ENCODE data around the gene NDUFAF7. TPM values are rescaled to one million over a fixed set of nuclear protein-coding genes. Genes with fewer than 3 reads are reported as not detected.

The NDUFAF7 gene
- total and polyA plus RNA-seq, 9 of the 15 experiments (the other 6 are each of a cell fraction or from before 2014, with no cell fraction given): 14.9 to 41.6 (median 23.9) TPM

DNA sequence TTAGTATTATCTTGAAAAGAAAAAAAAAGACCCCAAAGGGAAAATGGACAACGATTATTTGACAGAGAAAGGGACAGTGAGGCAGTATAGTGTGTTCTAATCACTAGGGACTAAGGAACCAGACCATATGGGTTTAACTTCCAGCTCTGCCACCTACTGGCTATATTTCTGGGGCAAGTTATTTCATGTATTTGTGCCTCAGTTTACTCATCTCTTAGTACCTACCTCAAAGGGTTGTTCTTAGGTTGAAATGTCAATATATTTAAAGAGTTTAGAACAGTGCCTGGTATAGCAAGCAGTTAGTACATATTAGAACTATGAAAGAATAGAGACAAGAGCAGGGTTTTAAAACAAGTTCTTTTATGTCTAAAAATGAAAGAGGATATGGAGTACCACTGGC is 50.5 kb downstream of the NDUFAF7 start:
- Histone ChIP-seq H2AFZ (ENCODE audit: low read depth, low read length) (no peak overlapping the region), H3K9me3 (replicated peaks; ENCODE audit: control insufficient read depth, insufficient read depth, low read depth, low read length) (no peaks in the 10 kb centered on the region), H3K36me3 (ENCODE audit: control insufficient read depth, insufficient read depth, low read length) (peaks cover 46% of the 10 kb centered on the region), H3K27ac (ENCODE audit: extremely low read depth, low read depth, low read length) (no peak overlapping the region), H3K27me3 (ENCODE audit: control insufficient read depth in 2 of 2, insufficient read depth in 2 of 2, low read length in 2 of 2) (no peaks in the 10 kb centered on the region), H3K4me1 (replicated peaks in 1 of 2; ENCODE audit: control insufficient read depth in 2 of 2, insufficient read depth in 2 of 2, low read length in 2 of 2) (no peaks in the 10 kb centered on the region), H3K4me3 (no peak overlapping the region), H3K4me2 (ENCODE audit: insufficient read depth, low read length) (no peak overlapping the region), H4K20me1 (replicated peaks; ENCODE audit: control insufficient read depth, insufficient read depth, low read length) (no peaks in the 10 kb centered on the region), H3K9ac (ENCODE audit: insufficient read depth in 1 of 2, low read depth in 2 of 2, low read length in 2 of 2) (no peak overlapping the region), H3K9me1 (ENCODE audit: control insufficient read depth, insufficient read depth, low read length) (no peaks in the 10 kb centered on the region), H3K79me2 (ENCODE audit: control insufficient read depth, insufficient read depth, low read length) (no peaks in the 10 kb centered on the region)
- 43% methylated on average over 1 of the region's 1 CpG for WGBS (ENCODE audit: insufficient coverage, low coverage, missing lambda C conversion rate)
- TF ChIP-seq CTBP1 (IDR thresholded peaks at IDR 0.05; ENCODE audit: borderline replicate concordance) (no peak), CTCF (IDR thresholded peaks at IDR 0.05 in 2 of 3, conservative IDR thresholded peaks at IDR 0.05 in 1 of 3; ENCODE audit: insufficient read depth in 2 of 3, low read depth in 1 of 3, low read length in 3 of 3) (peak in 2 of 3 experiments; percentile 17 to 26; a peak in 1 of 6 replicates), SRSF1 (IDR thresholded peaks at IDR 0.05; ENCODE audit: low read depth, low read length) (no peak), RAD21 (CRISPR knock-in tag; conservative IDR thresholded peaks at IDR 0.05 in 1 of 2, IDR thresholded peaks at IDR 0.05 in 1 of 2) (peak in 1 of 2 experiments; percentile 16; a peak in 1 of 4 replicates)
- TF ChIP-seq, protein P1, sequence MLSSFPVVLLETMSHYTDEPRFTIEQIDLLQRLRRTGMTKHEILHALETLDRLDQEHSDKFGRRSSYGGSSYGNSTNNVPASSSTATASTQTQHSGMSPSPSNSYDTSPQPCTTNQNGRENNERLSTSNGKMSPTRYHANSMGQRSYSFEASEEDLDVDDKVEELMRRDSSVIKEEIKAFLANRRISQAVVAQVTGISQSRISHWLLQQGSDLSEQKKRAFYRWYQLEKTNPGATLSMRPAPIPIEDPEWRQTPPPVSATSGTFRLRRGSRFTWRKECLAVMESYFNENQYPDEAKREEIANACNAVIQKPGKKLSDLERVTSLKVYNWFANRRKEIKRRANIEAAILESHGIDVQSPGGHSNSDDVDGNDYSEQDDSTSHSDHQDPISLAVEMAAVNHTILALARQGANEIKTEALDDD (IDR thresholded peaks at IDR 0.05): no peak
- in situ Hi-C loops (cut with MboI): no loop called here
- FAIRE-seq (no peak), ATAC-seq (no peak), DNase-seq (ENCODE audit: extremely low read depth in 1 of 4, low spot score in 3 of 4) (no peak)
- POLR2A ChIA-PET: no interaction called here
- CTCF ChIA-PET (ENCODE audit: low intra/inter-chr PET ratio): no interaction called here
- intact Hi-C loops (cut with micrococcal nuclease): loop anchor here (5.0 kb wide), 1 partner anchor 115 kb away; no protein-coding TSS in a partner anchor
- BruUV-seq (replicated peaks): no TSS peak

All from K562 (cell line).